HG03460 (cell line): Measurements from ENCODE around the gene CPLX4.
A peak's percentile ranks its signal among the peaks of the same experiment; 100 is the strongest.

Source experiments
- ATAC-seq: cut with Tn5 transposase; IDR thresholded peaks from one replicate; pipeline ENCODE4 v1.9.1; 2021; ENCODE audit not compliant: unreplicated experiment

The CPLX4 gene

GRCh38 chr18:59308248-59308937 lies 10.1 kb downstream of the CPLX4 start:
- ATAC-seq, result peak; percentile 87

- no peak for ATAC-seq
Observed at GRCh38 chr18:59306640-59307039, 11.8 kb downstream of the CPLX4 start.

- no peak for ATAC-seq
Observed at GRCh38 chr18:59305295-59305694, 13.2 kb downstream of the CPLX4 start.

- no peak for ATAC-seq
Observed at GRCh38 chr18:59303656-59304195, 14.7 kb downstream of the CPLX4 start.

GRCh38 chr18:59303006-59303405 lies 15.4 kb downstream of the CPLX4 start:
- no peak for ATAC-seq

- ATAC-seq, result no peak
Observed at GRCh38 chr18:59301929-59302328, 16.5 kb downstream of the CPLX4 start.

GRCh38 chr18:59300676-59301285 lies 17.7 kb downstream of the CPLX4 start:
- no peak for ATAC-seq

GRCh38 chr18:59298871-59299270 lies 19.6 kb downstream of the CPLX4 start:
- no peak for ATAC-seq

- no peak for ATAC-seq
Observed at GRCh38 chr18:59293317-59293716, 25.1 kb downstream of the CPLX4 start.

GRCh38 chr18:59286341-59286740 lies 32.1 kb downstream of the CPLX4 start:
- ATAC-seq, result no peak

- ATAC-seq, result no peak
Observed at GRCh38 chr18:59282341-59282740, 36.1 kb downstream of the CPLX4 start.

GRCh38 chr18:59279722-59280121 lies 38.7 kb downstream of the CPLX4 start:
- ATAC-seq, result no peak

GRCh38 chr18:59279193-59279592 lies 39.3 kb downstream of the CPLX4 start:
- ATAC-seq, result no peak

- no peak for ATAC-seq
Observed at GRCh38 chr18:59278793-59279192, 39.7 kb downstream of the CPLX4 start.

- no peak for ATAC-seq
Observed at GRCh38 chr18:59276047-59276446, 42.4 kb downstream of the CPLX4 start.

- ATAC-seq, result no peak
Observed at GRCh38 chr18:59275406-59275949, 43.0 kb downstream of the CPLX4 start.

- no peak for ATAC-seq
Observed at GRCh38 chr18:59274533-59274928, 43.9 kb downstream of the CPLX4 start.

- ATAC-seq, result no peak
Observed at GRCh38 chr18:59273759-59274532, 44.5 kb downstream of the CPLX4 start.

- ATAC-seq, result no peak
Observed at GRCh38 chr18:59272891-59273758, 45.3 kb downstream of the CPLX4 start, which contains the start of gene RAX. RAX (minus strand) TSS chr18:59273454; CDS start chr18:59273206, 248 bp downstream.

- ATAC-seq, result no peak
Observed at GRCh38 chr18:59272221-59272888, 46.1 kb downstream of the CPLX4 start.
